Body of pancreas (tissue), 4 donors: ENCODE results near the gene ETV3.

ENCODE experiments used
- CTCF ChIP-seq, 7 experiments: fragments of 450-650 bp in 4 of 7; fragments of 200-600 bp in 3 of 7; sonication (generic) in 3 of 7; IDR thresholded peaks; one replicate each; pipeline ENCODE4 v1.5.1; 2016 to 2019; ENCODE audit warnings: antibody characterized with exemption in 7 of 7
- POLR2A ChIP-seq, 3 donors: fragments of 450-650 bp; IDR thresholded peaks; one replicate each; pipeline ENCODE4 v1.6.1; 2016; ENCODE audit warnings: antibody characterized with exemption in 3 of 3, mild to moderate bottlenecking in 2 of 3

GRCh38 chr1:157154940-157155514, 16.8 kb upstream of the ETV3 start:
- TF ChIP-seq POLR2A (IDR thresholded peaks at IDR 0.05) (no peak), CTCF (IDR thresholded peaks at IDR 0.05) (no peak)
